Measurements from ENCODE around the gene TLCD5.

GRCh38 chr11:120288021-120288420 is 37.1 kb upstream of the TLCD5 start:
- TF ChIP-seq POLR2A (IDR thresholded peaks at IDR 0.05) (no peak), CTCF (IDR thresholded peaks at IDR 0.05 in 4 of 5, conservative IDR thresholded peaks at IDR 0.05 in 1 of 5) (no peak)
